Choroid plexus epithelial cell (primary cell): Measurements from ENCODE around the gene ARHGAP22.
A peak's percentile ranks its signal among the peaks of the same experiment; 100 is the strongest.

Source experiments
- DNase-seq: peaks from one replicate; pipeline ENCODE4 v3.0.0-alpha.2; 2010; ENCODE audit warnings: low read depth
- H3K4me3 ChIP-seq: 2 replicates; pipeline ENCODE4 v1.5.1; 2011; ENCODE audit warnings: low read depth, mild to moderate bottlenecking, control low read depth, low read length, moderate library complexity
- CTCF ChIP-seq: conservative IDR thresholded peaks from 2 replicates; pipeline ENCODE4 v1.5.1; 2011; ENCODE audit warnings: low read depth, mild to moderate bottlenecking, control low read depth, inconsistent platforms, low read length, moderate library complexity

ARHGAP22 gene

DNA sequence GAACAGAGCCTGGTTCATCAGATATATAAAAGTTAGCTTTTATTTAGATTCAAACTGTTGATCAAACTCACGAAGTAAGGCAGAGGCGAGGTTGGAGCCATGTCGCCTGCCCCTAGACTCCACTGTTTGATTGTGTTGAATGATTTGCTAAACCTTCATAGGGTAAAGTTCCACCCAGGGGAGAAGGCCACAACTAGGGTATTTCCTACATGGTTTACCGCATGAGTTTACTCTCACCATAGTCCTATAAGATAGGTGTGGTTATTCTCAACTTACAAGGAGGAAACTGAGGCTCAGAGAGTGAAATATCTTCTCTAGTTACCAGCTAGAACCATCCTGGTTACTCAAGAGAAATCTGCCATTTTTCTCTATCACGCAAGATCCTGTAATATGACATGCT lies 31.8 kb downstream of the ARHGAP22 start:
- TF ChIP-seq CTCF, result no peak
- H3K4me3 ChIP-seq, result no peak overlapping the region
- no peak for DNase-seq

- no peak overlapping the region for H3K4me3 ChIP-seq
- TF ChIP-seq CTCF, result no peak
- peak; percentile 15 for DNase-seq
Observed at GRCh38 chr10:48572414-48572813, 32.5 kb downstream of the ARHGAP22 start.

GRCh38 chr10:48568546-48568945 lies 36.3 kb downstream of the ARHGAP22 start:
- no peak for DNase-seq
- no peak for TF ChIP-seq CTCF
- H3K4me3 ChIP-seq, result no peak overlapping the region

GRCh38 chr10:48568131-48568530 lies 36.7 kb downstream of the ARHGAP22 start:
- no peak for TF ChIP-seq CTCF
- H3K4me3 ChIP-seq, result no peak overlapping the region
- no peak for DNase-seq

DNA sequence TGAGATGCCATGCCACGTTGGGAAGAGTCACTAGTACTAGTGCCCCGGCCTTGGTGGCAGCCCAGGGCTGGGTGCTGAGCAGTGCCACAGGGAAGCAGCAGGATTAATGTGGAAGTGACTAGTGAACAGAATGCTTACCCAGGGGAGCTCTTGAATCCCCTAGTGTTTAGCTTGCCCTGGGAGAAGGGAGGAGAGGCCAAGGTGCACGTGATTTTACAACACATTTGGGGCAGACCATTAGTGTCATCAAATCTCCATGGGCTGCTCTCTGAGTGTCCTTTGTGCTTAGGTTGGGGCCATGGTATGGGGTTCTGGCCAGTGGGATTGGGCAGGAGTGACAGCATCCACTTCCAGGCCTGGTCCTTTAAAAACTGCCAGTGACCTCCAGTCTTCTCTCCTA lies 37.5 kb downstream of the ARHGAP22 start:
- no peak for TF ChIP-seq CTCF
- DNase-seq, result no peak

GRCh38 chr10:48564466-48565160 lies 40.3 kb downstream of the ARHGAP22 start:
- no peak for TF ChIP-seq CTCF
- no peak for DNase-seq

More for the DNA sequence above, 37.5 kb downstream of the ARHGAP22 start:
- H3K4me3 ChIP-seq, result no peak overlapping the region

DNA sequence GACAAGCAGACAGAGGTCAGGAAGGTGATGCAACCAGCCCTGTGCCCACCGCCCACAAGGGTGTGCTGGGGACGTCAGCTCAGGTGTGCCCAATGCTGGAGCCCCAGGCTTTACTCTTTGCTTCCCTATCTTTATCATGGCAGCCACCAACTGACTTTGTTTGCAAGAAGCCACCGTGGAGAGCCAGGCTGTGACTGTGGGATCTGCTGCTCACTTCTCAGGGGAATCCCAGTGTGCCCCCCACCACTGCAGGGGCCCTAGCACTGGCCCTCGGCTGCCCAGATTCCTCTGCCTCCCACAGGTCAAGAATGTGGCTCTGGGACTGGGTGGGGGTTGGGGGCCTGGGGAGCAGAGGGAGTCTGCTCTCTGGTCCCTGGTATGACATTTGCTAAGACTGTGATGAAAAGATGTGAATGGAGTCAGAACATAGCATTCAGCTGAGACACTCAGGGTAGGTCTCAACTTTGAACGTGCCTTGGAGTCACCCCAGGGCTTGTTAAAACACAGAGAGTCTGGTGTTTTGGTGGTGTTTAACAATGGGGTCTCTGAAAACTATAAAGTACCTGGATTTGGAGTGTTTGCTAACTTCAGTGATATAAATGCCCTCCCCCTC lies 47.3 kb downstream of the ARHGAP22 start:
- DNase-seq, result peak; percentile 11
- no peak for TF ChIP-seq CTCF
- H3K4me3 ChIP-seq, result no peak overlapping the region

More at GRCh38 chr10:48564466-48565160, 40.3 kb downstream of the ARHGAP22 start:
- H3K4me3 ChIP-seq, result no peak overlapping the region
